Neural cell (in vitro differentiated cells): ENCODE data around the gene STUB1. TPM values are rescaled to one million over a fixed set of nuclear protein-coding genes. Genes with fewer than 3 reads are reported as not detected.

Experiments used
- H2AFZ ChIP-seq: fragments of 200-600, 300-800 bp; sonication (generic), shearing (Covaris generic); 2 replicates; pipeline ENCODE4 v1.6.0; 2014; ENCODE audit warnings: low read depth, mild to moderate bottlenecking, antibody characterized with exemption, low read length, moderate library complexity
- H3F3A ChIP-seq: fragments of 200-600 bp; shearing (Covaris generic); 2 replicates; pipeline ENCODE4 v1.6.1; 2016; ENCODE audit warnings: mild to moderate bottlenecking, moderate library complexity, mixed read lengths, antibody characterized with exemption, low read length; ENCODE audit not compliant: insufficient read depth, poor library complexity, severe bottlenecking
- H3K27ac ChIP-seq: fragments of 200-600, 300-800 bp; sonication (generic), shearing (Covaris generic); 2 replicates; pipeline ENCODE4 v1.5.1; 2014; ENCODE audit warnings: mild to moderate bottlenecking, low read length, moderate library complexity
- H3K27me3 ChIP-seq: fragments of 300-800, 200-600 bp; sonication (generic), shearing (Covaris generic); 2 replicates; pipeline ENCODE4 v1.6.0; 2014; ENCODE audit warnings: mild to moderate bottlenecking, low read depth, low read length, moderate library complexity; ENCODE audit not compliant: insufficient read depth
- H3K36me3 ChIP-seq: fragments of 300-800, 200-600 bp; sonication (generic), shearing (Covaris generic); 2 replicates; pipeline ENCODE4 v1.5.1; 2014; ENCODE audit warnings: mild to moderate bottlenecking, antibody characterized with exemption, low read length, moderate library complexity; ENCODE audit not compliant: insufficient read depth
- H3K4me2 ChIP-seq: fragments of 300-800, 200-600 bp; sonication (generic), shearing (Covaris generic); 2 replicates; pipeline ENCODE4 v1.6.0; 2014; ENCODE audit warnings: mild to moderate bottlenecking, low read length
- H3K4me3 ChIP-seq: fragments of 300-800, 200-600 bp; sonication (generic), shearing (Covaris generic); 2 replicates; pipeline ENCODE4 v1.5.1; 2014; ENCODE audit warnings: mild to moderate bottlenecking, low read length, moderate library complexity
- H3K79me2 ChIP-seq: fragments of 200-600 bp; shearing (Covaris generic); replicated peaks from 2 replicates; pipeline ENCODE4 v1.6.0; 2014; ENCODE audit warnings: mild to moderate bottlenecking, low read length, moderate library complexity; ENCODE audit not compliant: insufficient read depth
- H3K9ac ChIP-seq: fragments of 300-800, 200-600 bp; sonication (generic), shearing (Covaris generic); 2 replicates; pipeline ENCODE4 v1.6.1; 2016; ENCODE audit warnings: mild to moderate bottlenecking, low read length, mixed read lengths
- H3K9me2 ChIP-seq: fragments of 200-600 bp; shearing (Covaris generic); 2 replicates; pipeline ENCODE4 v1.6.1; 2016; ENCODE audit warnings: mild to moderate bottlenecking, low read length, mixed read lengths; ENCODE audit not compliant: insufficient read depth
- H3K9me3 ChIP-seq: fragments of 200-600, 300-800 bp; sonication (generic), shearing (Covaris generic); 2 replicates; pipeline ENCODE4 v1.6.1; 2016; ENCODE audit warnings: mild to moderate bottlenecking, mixed run types, low read length, moderate library complexity, mixed read lengths
- H4K20me1 ChIP-seq: fragments of 200-600 bp; shearing (Covaris generic); 2 replicates; pipeline ENCODE4 v1.6.1; 2016; ENCODE audit warnings: mild to moderate bottlenecking, mixed run types; ENCODE audit not compliant: insufficient read depth
- EP300 ChIP-seq: fragments of 450-650 bp; conservative IDR thresholded peaks from 2 replicates; pipeline ENCODE4 v1.6.1; 2014; ENCODE audit warnings: antibody characterized with exemption, mild to moderate bottlenecking, moderate library complexity; ENCODE audit not compliant: poor library complexity, severe bottlenecking
- EZH2 ChIP-seq: fragments of 200-600, 300-800 bp; shearing (Covaris generic), sonication (generic); IDR thresholded peaks from 2 replicates; pipeline ENCODE4 v1.6.1; 2014; ENCODE audit warnings: antibody characterized with exemption, low read length, borderline replicate concordance, mild to moderate bottlenecking; ENCODE audit not compliant: insufficient read depth, poor library complexity, severe bottlenecking
- MXI1 ChIP-seq: fragments of 450-650 bp; conservative IDR thresholded peaks from 2 replicates; pipeline ENCODE4 v1.6.1; 2014; ENCODE audit warnings: antibody characterized with exemption, mild to moderate bottlenecking; ENCODE audit not compliant: poor library complexity, severe bottlenecking
- POLR2AphosphoS5 ChIP-seq: IDR thresholded peaks from 2 replicates; pipeline ENCODE4 v1.6.1; 2012
- RAD21 ChIP-seq: fragments of 450-650 bp; conservative IDR thresholded peaks from 2 replicates; pipeline ENCODE4 v1.6.1; 2014; ENCODE audit warnings: antibody characterized with exemption, mild to moderate bottlenecking, moderate library complexity
- SMC3 ChIP-seq: fragments of 450-650 bp; conservative IDR thresholded peaks from 2 replicates; pipeline ENCODE4 v1.6.1; 2014; ENCODE audit warnings: antibody characterized with exemption, mild to moderate bottlenecking, moderate library complexity; ENCODE audit not compliant: poor library complexity
- TAF1 ChIP-seq: IDR thresholded peaks from 2 replicates; pipeline ENCODE4 v1.6.1; 2012; ENCODE audit warnings: low read depth
- polyA plus RNA-seq: library from polyadenylated mRNA; depleted of rRNA; stranded (reverse); fragments of >200 nt; gene quantifications from 2 replicates; pipeline ENCODE4 v1.2.3, GENCODE V29; 2014
- TF ChIP-seq, protein P1 (sequence below): fragments of 450-650 bp; IDR thresholded peaks from 2 replicates; pipeline ENCODE4 v1.5.1; 2014; ENCODE audit warnings: antibody characterized with exemption, mild to moderate bottlenecking, moderate library complexity; ENCODE audit not compliant: poor library complexity, severe bottlenecking
- TF ChIP-seq, protein P2 (sequence below): IDR thresholded peaks from 2 replicates; pipeline ENCODE4 v1.6.1; 2012; ENCODE audit warnings: borderline replicate concordance

STUB1 gene
- polyA plus RNA-seq, 1 donor from 2014 or later = 120 TPM

DNA sequence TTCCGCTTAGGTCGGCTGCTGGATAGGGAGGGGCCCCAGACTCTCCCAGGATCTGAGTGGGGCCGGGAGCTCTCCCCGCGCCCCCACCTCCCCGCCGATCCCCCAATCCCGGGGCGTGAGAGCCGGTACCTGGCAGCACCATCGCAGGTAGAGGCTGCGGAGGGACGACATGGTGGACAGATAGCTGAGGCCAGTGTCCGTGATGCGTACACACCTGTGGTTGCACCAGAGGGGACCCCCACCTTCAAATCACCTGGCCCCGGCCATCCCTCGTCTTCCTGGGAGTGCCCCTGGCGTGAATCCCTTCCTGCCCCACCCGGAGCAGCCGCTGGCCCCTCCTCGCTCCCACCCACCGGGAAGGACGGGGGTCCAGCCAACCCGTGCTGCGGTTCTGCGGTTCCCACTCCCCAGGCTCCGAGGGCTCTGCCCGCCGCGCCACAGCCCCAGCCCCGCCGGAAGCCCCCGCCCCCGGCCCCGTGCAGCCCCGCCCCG is 14.7 kb downstream of the STUB1 start:
- H3F3A ChIP-seq = no peaks in the 10 kb centered on the region
- H3K27ac ChIP-seq = no peak overlapping the region
- peaks cover 28% of the 10 kb centered on the region for H3K27me3 ChIP-seq
- H3K9me2 ChIP-seq = no peaks in the 10 kb centered on the region
- H3K36me3 ChIP-seq = no peaks in the 10 kb centered on the region
- H4K20me1 ChIP-seq = peaks cover 10% of the 10 kb centered on the region
- no peak overlapping the region for H3K4me3 ChIP-seq
- no peak overlapping the region for H3K4me2 ChIP-seq
- H3K9ac ChIP-seq = no peak overlapping the region
- no peaks in the 10 kb centered on the region for H3K79me2 ChIP-seq
- no peaks in the 10 kb centered on the region for H3K9me3 ChIP-seq
- no peak overlapping the region for H2AFZ ChIP-seq
- TF ChIP-seq EP300 (no peak), TAF1 (no peak), MXI1 (no peak), POLR2AphosphoS5 (no peak), RAD21 (no peak), SMC3 (no peak), EZH2 (no peak)
- TF ChIP-seq, protein P1, sequence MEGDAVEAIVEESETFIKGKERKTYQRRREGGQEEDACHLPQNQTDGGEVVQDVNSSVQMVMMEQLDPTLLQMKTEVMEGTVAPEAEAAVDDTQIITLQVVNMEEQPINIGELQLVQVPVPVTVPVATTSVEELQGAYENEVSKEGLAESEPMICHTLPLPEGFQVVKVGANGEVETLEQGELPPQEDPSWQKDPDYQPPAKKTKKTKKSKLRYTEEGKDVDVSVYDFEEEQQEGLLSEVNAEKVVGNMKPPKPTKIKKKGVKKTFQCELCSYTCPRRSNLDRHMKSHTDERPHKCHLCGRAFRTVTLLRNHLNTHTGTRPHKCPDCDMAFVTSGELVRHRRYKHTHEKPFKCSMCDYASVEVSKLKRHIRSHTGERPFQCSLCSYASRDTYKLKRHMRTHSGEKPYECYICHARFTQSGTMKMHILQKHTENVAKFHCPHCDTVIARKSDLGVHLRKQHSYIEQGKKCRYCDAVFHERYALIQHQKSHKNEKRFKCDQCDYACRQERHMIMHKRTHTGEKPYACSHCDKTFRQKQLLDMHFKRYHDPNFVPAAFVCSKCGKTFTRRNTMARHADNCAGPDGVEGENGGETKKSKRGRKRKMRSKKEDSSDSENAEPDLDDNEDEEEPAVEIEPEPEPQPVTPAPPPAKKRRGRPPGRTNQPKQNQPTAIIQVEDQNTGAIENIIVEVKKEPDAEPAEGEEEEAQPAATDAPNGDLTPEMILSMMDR = no peak
- TF ChIP-seq, protein P2, sequence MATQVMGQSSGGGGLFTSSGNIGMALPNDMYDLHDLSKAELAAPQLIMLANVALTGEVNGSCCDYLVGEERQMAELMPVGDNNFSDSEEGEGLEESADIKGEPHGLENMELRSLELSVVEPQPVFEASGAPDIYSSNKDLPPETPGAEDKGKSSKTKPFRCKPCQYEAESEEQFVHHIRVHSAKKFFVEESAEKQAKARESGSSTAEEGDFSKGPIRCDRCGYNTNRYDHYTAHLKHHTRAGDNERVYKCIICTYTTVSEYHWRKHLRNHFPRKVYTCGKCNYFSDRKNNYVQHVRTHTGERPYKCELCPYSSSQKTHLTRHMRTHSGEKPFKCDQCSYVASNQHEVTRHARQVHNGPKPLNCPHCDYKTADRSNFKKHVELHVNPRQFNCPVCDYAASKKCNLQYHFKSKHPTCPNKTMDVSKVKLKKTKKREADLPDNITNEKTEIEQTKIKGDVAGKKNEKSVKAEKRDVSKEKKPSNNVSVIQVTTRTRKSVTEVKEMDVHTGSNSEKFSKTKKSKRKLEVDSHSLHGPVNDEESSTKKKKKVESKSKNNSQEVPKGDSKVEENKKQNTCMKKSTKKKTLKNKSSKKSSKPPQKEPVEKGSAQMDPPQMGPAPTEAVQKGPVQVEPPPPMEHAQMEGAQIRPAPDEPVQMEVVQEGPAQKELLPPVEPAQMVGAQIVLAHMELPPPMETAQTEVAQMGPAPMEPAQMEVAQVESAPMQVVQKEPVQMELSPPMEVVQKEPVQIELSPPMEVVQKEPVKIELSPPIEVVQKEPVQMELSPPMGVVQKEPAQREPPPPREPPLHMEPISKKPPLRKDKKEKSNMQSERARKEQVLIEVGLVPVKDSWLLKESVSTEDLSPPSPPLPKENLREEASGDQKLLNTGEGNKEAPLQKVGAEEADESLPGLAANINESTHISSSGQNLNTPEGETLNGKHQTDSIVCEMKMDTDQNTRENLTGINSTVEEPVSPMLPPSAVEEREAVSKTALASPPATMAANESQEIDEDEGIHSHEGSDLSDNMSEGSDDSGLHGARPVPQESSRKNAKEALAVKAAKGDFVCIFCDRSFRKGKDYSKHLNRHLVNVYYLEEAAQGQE = no peak

DNA sequence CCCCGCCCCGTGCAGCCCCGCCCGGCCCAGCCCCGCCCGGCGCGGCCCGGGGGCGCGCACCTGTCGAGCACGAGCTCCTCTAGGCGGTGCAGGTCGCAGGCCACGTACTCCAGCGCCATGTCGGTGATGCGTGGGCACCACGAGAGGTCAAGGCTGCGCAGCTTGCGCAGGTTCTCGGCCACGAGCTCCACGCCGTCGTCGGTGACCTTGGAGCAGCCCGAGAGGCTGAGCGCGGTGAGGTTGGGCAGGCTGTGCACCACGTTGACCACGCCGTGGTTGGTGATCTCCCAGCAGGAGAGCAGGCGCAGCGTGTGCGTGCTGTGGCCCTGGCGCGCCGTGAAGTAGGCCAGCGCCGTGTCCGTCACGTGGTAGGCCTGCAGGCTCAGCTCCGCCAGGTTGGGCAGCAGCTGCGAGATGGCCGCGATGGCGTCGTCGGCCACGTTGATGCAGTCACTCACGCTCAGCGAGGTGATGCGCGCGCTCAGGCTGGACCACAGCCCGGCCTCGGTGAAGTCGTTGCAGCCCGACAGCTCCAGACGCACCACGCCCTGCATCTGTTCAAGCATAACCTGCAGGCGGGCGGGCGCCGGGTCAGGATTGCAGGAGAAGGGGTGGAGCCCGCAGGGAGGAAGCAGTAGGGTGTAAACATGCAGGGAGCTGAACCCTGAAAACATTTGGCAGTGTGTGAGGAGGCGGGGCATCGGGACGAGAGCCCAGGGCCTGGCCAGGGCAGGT is 15.3 kb downstream of the STUB1 start:
- H3K36me3 ChIP-seq = no peaks in the 10 kb centered on the region
- no peaks in the 10 kb centered on the region for H3K9me3 ChIP-seq
- no peaks in the 10 kb centered on the region for H3F3A ChIP-seq
- H3K9ac ChIP-seq = no peak overlapping the region
- no peak overlapping the region for H3K4me2 ChIP-seq
- H4K20me1 ChIP-seq = peaks cover 16% of the 10 kb centered on the region
- H2AFZ ChIP-seq = no peak overlapping the region
- no peaks in the 10 kb centered on the region for H3K9me2 ChIP-seq
- TF ChIP-seq, protein P2 = no peak
- TF ChIP-seq, protein P1 = no peak
- no peak for TF ChIP-seq EP300
- no peak for TF ChIP-seq SMC3
- TF ChIP-seq RAD21 = no peak
- TF ChIP-seq POLR2AphosphoS5 = no peak
- TF ChIP-seq MXI1 = no peak
- no peak for TF ChIP-seq EZH2
- no peak for TF ChIP-seq TAF1
- no peak overlapping the region for H3K27ac ChIP-seq
- peaks cover 34% of the 10 kb centered on the region for H3K27me3 ChIP-seq
- peak overlapping the region; percentile 33 for H3K4me3 ChIP-seq
- H3K79me2 ChIP-seq = peaks cover 5% of the 10 kb centered on the region
